Measurements from ENCODE around the gene GALNT12. TPM values are rescaled to one million over a fixed set of nuclear protein-coding genes. Genes with fewer than 3 reads are reported as not detected.
A peak's percentile ranks its signal among the peaks of the same experiment; 100 is the strongest.

GALNT12 gene
- total and polyA plus RNA-seq, 2 experiments from 2014 or later = 14.6 to 23.6 TPM

- TF ChIP-seq ETS1 (IDR thresholded peaks at IDR 0.05) (no peak), REST (IDR thresholded peaks at IDR 0.05; ENCODE audit: unreplicated experiment) (no peak), EZH2phosphoT487 (IDR thresholded peaks at IDR 0.05; ENCODE audit: unreplicated experiment) (no peak), CTCF (conservative IDR thresholded peaks at IDR 0.05; ENCODE audit: low read depth in 2 of 2) (no peak), JUNB (IDR thresholded peaks at IDR 0.05; ENCODE audit: unreplicated experiment) (no peak), CREB1 (CRISPR knock-in tag; IDR thresholded peaks at IDR 0.05; ENCODE audit: low read depth) (no peak), STAT1 (IDR thresholded peaks at IDR 0.05; ENCODE audit: unreplicated experiment) (no peak)
Observed at GRCh38 chr9:98892690-98893089, 85.2 kb downstream of the GALNT12 start (continued).

GRCh38 chr9:98894171-98894570, 86.7 kb downstream of the GALNT12 start:
- H3K27me3 Mint-ChIP-seq (ENCODE audit: insufficient read depth, low read depth, poor library complexity) = no peaks in the 10 kb centered on the region

More at GRCh38 chr9:98894171-98894570, 86.7 kb downstream of the GALNT12 start:
- TF ChIP-seq REST (IDR thresholded peaks at IDR 0.05; ENCODE audit: unreplicated experiment) (no peak), NANOG (IDR thresholded peaks at IDR 0.05; ENCODE audit: borderline replicate concordance) (no peak), CREB1 (CRISPR knock-in tag; IDR thresholded peaks at IDR 0.05; ENCODE audit: low read depth) (no peak), ETS1 (IDR thresholded peaks at IDR 0.05) (no peak), JUNB (IDR thresholded peaks at IDR 0.05; ENCODE audit: unreplicated experiment) (no peak), STAT1 (IDR thresholded peaks at IDR 0.05; ENCODE audit: unreplicated experiment) (no peak)
- Mint-ChIP-seq H3K36me3 (ENCODE audit: low read depth) (no peaks in the 10 kb centered on the region), H3K4me3 (no peak overlapping the region), H3K4me1 (no peaks in the 10 kb centered on the region), H3K9me3 (peaks cover 8% of the 10 kb centered on the region; the same call in 2 of the 3 replicates), H3K27ac (no peak overlapping the region)
- H3K36me3 ChIP-seq (ENCODE audit: insufficient read depth) = no peaks in the 10 kb centered on the region
- no peaks in the 10 kb centered on the region for H3F3A ChIP-seq (replicated peaks; ENCODE audit: low read depth)
- H3K4me1 ChIP-seq (ENCODE audit: insufficient read depth) = peaks cover 8% of the 10 kb centered on the region; the same call in 1 of the 2 replicates
- H2AFZ ChIP-seq = 0 out of 2 replicates have a peak overlapping the region, but pooled peaks have one; percentile 7
- DNase-seq (ENCODE audit: low spot score) (no peak), ATAC-seq (no peak)
- H3K27me3 ChIP-seq (ENCODE audit: insufficient read depth) = no peaks in the 10 kb centered on the region
- H3K27ac ChIP-seq (ENCODE audit: low read depth) = no peak overlapping the region
- H3K79me2 ChIP-seq (replicated peaks; ENCODE audit: insufficient read depth) = no peaks in the 10 kb centered on the region
- no peaks in the 10 kb centered on the region for H3K9me2 ChIP-seq (ENCODE audit: insufficient read depth)
- no peak overlapping the region for H3K4me3 ChIP-seq
- H3K4me2 ChIP-seq = no peak overlapping the region
- no peaks in the 10 kb centered on the region for H4K20me1 ChIP-seq (replicated peaks; ENCODE audit: insufficient read depth)
